ENCODE data around the gene HAPLN3.

HAPLN3 gene

DNA sequence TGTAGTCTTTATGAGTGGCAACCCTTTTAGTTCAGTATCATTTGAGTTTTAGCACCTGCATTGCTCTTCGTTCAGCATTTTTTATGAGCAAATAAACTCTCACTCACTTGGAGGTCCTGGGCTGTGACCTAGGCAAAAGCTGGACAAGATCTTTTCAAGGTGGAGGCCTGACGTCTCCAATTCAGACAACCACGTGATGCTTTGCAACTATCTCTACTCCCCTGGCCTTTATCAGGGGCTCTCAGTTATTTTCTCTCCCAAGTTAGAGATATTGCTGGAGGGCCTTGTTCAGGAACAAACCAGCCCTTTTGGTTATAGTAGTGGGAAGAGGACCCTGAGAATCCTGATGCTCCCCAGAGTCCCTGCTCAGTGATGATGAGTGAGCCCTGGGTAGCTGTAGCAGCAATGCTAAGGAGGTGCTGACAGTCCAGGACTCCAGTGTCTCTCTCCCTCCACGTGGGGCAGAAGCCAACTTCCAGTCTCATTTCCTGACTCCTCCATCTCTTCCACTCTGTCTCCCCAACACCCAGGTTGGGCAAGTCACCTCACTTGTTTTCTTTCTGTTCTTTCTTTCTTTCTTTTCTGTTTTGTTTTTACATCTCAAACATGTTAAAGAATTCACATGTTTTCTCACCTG is 30.4 kb downstream of the HAPLN3 start:
- no peak for DNase-seq (ENCODE audit: low read depth)

DNA sequence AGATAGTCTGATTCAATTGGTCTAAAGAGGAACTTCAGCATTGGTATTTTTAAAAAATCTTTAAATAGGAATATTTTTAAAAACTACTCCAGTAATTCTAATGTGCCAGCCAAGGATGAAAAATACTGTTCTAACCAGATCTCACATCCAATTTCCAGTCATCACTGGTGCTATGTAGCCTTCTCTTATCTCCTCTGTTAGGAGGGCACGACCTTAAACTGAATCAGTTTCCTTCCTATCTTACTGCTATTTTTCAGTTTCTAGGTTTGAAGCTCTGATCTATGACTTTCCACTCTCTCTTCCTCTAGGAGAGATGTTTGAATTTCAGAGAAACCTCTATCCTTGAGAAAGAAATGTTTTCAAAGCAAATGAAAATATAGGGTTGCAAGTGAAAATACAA is 31.9 kb downstream of the HAPLN3 start:
- DNase-seq (ENCODE audit: low read depth), result no peak

DNA sequence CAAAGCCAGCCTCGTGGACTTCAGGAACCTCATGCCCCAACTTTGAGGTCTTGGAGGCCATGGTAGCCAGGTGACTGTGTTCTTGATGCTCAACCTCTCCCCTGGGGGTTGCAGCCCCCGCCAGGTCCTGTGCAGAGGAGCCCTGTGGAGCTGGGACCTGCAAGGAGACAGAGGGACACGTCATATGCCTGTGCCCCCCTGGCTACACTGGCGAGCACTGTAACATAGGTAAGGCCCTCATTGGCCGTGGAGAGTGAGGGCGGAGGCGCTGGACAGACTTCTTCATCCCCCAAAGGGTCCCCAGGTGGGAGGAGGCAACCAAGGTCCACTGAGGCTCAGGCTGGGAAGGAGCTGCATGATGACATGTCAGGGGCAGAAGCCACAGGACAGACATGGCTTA is 35.1 kb downstream of the HAPLN3 start:
- no peak for DNase-seq (ENCODE audit: low read depth)

DNA sequence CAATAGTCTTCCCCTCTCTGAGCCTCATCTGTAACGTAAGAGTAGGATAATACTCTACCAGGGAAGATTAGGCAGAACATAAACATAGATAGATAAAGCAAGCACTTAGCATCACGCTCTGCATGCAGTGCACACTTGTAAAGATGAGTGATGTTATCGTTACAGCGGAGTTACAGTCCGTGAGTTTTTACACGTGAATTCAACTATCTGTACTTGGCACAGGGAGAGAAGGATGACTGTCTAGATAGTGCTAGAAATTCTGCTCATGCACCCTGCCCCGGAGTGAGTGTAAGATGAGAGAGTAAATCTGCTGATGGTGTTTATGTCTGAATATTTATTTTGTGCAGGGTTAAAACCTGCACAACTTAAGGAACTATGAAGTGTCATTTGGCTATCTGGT is 35.8 kb downstream of the HAPLN3 start:
- DNase-seq (ENCODE audit: low read depth), result no peak

DNA sequence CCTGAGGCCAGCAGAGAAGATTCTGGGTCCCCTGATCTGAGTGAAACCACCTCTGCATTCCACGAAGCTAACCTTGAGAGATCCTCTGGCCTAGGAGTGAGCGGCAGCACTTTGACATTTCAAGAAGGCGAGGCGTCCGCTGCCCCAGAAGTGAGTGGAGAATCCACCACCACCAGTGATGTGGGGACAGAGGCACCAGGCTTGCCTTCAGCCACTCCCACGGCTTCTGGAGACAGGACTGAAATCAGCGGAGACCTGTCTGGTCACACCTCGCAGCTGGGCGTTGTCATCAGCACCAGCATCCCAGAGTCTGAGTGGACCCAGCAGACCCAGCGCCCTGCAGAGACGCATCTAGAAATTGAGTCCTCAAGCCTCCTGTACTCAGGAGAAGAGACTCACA is 36.4 kb downstream of the HAPLN3 start:
- no peak for DNase-seq (ENCODE audit: low read depth)

DNA sequence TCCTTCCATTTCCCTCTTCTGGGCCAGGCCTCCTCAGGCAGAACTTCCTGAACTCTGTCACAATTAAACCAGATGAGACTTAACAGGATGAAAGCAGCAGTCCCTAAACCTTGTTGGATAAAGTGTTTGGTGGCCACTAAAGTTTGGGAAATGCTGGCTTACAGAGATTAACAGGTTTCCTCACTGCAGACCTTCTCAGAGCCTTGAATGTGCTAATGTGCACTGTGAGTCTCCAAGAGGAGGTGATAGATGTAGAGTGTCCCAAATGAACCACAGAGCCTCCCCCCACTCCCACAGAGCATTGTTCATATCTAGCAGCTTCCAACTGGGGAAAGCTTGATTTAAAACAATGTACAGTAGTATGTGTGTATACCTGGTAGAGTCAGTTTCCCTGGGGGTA is 42.9 kb downstream of the HAPLN3 start:
- no peak for DNase-seq (ENCODE audit: low read depth)

DNA sequence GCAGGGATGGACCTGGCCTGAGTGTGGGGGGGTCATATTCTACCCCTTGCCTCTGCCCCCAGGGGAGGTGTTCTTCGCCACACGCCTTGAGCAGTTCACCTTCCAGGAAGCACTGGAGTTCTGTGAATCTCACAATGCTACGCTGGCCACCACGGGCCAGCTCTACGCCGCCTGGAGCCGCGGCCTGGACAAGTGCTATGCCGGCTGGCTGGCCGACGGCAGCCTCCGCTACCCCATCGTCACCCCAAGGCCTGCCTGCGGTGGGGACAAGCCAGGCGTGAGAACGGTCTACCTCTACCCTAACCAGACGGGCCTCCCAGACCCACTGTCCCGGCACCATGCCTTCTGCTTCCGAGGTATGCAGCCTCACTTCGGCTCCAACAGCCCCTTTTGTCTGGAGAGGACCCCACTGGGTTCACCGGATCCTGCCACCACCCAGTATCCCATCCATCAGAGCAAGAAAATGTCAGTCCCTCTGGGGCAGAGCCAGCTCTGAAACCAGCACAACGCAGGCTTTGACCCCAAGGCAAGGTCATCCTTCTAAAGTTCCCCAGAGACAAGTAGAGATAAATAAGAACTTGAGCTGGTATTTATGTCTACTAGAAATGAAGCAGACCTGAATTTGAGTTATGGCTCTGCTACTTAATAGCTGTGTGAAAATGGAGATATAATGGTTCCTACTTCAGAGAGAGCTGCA is 45.8 kb downstream of the HAPLN3 start:
- no peak for DNase-seq (ENCODE audit: low read depth)

DNA sequence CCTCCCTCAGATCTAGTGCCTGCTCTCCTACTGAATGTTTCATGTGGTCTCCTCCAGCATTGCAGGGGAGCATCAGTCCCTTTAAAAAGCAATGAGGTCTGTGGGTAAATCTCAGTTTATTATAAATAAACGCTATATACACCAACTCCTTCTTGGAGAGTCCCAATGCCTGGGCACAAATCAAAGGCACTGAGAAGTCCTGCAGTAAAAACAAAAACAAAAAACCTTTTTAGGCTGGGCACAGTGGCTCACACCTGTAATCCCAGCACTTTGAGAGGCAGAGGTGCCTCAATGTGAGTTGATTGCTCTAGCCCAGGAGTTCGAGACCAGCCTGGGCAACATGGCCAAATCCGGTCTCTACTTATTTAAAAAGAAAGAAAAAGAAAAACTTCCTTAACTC is 47.1 kb downstream of the HAPLN3 start:
- DNase-seq (ENCODE audit: low read depth), result no peak

DNA sequence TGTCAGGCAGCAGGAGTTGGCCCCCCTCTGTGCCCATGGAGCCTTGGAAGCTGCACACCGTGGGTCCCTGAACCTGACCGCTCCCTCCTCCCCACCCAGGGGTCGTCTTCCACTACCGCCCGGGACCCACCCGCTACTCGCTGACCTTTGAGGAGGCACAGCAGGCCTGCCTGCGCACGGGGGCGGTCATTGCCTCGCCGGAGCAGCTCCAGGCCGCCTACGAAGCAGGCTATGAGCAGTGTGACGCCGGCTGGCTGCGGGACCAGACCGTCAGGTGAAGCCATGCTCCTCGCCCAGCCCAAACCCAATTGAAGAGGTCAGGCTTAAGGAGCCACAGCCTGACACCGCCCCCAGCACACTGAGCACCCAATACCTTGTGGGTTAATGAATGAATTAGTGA is 48.2 kb downstream of the HAPLN3 start:
- no peak for DNase-seq (ENCODE audit: low read depth)

DNA sequence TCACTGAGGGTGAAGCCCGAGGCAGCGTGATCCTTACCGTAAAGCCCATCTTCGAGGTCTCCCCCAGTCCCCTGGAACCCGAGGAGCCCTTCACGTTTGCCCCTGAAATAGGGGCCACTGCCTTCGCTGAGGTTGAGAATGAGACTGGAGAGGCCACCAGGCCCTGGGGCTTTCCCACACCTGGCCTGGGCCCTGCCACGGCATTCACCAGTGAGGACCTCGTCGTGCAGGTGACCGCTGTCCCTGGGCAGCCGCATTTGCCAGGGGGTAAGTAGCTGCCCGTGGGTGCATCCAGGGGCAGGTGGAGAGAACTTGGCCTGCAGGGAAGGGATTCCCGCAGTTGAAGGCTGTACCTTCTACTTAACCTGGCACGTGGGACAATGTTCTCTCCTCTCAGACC is 49.7 kb downstream of the HAPLN3 start:
- DNase-seq (ENCODE audit: low read depth), result no peak

DNA sequence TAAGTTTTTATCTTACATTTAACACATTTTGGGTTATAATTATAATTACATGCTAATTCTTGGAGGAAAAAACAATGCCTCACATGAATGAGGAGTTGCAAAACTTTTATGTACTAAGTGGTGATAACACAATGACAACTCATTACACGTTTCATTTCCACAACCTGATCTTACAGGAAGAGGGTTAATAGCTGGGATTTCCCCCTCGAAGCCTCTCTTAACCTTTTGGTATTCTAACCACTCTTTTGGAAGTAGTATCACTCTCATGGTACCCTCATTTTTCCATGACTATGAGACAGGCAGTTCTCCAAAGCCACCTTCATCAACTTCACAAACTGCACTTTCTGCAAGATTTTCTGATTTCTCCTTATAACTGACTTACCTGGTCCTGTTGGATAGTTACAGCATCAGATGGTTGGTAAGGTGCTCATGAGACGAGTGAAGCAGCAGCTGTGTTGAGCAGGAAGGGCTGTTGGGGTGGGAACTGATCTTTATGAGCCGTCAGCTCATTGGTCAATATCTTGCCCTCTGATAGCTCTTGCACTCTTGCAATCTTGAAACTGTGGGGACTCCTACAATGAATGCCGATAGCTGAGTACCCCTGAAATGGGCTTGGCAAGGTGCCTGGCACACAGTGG is 50.5 kb downstream of the HAPLN3 start:
- no peak for DNase-seq (ENCODE audit: low read depth)

DNA sequence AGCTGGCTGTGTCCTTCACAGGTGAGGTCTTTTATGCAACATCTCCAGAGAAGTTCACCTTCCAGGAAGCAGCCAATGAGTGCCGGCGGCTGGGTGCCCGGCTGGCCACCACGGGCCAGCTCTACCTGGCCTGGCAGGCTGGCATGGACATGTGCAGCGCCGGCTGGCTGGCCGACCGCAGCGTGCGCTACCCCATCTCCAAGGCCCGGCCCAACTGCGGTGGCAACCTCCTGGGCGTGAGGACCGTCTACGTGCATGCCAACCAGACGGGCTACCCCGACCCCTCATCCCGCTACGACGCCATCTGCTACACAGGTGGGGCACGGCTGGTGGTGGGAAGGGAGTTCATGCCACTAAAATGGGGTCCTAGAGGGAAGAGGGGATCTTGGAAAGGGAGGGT is 52.0 kb downstream of the HAPLN3 start:
- DNase-seq (ENCODE audit: low read depth), result no peak

DNA sequence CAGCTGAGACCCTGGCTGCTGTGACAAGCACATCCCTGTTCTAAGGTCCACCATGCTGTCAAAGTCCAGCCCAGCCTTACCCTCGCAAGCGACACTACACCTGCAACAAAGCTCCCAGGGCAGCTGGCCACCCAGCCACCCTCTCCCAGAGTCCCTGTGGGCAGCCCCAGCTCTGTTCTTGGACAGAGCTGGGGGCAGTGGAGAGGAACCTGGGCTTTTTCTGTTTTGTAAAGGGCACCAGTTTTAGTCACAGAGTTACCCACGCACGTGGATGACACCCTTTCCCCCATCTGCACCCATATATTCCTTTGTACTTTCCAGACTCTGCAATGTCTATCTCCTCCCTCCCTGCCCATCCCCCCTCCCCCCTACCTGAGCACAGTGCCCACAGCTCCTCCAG is 53.2 kb downstream of the HAPLN3 start:
- DNase-seq (ENCODE audit: low read depth), result no peak

DNA sequence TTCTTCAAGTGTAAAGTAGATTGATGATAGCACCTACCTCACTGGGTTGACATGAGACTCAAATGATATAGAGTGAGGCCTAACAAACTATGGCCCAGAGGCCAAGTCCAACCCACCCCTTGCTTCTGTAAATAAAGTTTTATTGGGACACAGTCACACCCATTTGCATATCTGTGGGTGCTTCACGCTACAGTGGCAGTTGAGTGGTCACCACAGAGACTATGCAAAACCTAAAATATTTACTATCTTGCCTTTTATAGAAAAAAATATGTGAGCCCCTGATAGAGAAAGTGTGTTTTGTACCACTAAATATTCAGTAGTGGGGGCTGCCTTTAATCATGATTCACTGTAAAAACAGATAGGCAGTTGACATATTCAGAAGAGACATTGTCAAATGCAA is 54.1 kb downstream of the HAPLN3 start:
- no peak for DNase-seq (ENCODE audit: low read depth)

DNA sequence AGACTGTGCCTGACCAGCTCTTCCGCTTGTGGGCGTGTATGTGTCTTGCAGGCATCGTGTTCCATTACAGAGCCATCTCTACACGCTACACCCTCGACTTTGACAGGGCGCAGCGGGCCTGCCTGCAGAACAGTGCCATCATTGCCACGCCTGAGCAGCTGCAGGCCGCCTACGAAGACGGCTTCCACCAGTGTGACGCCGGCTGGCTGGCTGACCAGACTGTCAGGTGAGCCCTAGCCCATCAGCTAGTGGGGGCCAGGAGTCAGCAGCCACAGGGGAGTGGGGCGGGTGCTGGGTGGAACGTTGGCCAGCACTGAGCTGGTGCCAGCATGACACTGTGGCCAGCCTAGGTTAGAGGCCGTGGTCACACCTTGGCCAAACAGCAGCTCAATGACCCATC is 55.4 kb downstream of the HAPLN3 start:
- DNase-seq (ENCODE audit: low read depth), result no peak

DNA sequence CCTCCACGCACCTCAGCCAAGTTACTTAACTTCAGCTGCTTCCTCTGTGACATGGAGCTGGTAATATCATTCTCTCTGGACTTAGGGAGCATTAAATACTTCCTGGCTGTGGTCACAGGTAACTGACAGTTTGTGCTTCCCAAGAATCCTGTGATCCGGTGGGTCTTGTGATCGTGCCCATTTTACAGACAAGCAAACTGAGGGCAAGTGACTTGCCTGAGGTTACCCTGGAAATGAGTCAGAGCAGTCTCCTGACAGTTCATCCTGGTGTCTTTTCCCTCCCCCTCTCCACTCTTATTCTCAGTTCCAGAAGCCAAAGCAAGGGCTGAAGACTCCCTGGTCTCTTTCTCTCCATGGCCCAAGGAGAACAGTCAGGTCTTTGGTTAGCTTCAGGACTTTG is 56.2 kb downstream of the HAPLN3 start:
- no peak for DNase-seq (ENCODE audit: low read depth)

DNA sequence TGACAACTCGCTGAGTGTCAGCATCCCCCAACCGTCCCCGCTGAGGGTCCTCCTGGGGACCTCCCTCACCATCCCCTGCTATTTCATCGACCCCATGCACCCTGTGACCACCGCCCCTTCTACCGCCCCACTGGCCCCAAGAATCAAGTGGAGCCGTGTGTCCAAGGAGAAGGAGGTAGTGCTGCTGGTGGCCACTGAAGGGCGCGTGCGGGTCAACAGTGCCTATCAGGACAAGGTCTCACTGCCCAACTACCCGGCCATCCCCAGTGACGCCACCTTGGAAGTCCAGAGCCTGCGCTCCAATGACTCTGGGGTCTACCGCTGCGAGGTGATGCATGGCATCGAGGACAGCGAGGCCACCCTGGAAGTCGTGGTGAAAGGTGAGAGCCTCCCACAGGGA is 56.7 kb downstream of the HAPLN3 start:
- DNase-seq (ENCODE audit: low read depth), result no peak

DNA sequence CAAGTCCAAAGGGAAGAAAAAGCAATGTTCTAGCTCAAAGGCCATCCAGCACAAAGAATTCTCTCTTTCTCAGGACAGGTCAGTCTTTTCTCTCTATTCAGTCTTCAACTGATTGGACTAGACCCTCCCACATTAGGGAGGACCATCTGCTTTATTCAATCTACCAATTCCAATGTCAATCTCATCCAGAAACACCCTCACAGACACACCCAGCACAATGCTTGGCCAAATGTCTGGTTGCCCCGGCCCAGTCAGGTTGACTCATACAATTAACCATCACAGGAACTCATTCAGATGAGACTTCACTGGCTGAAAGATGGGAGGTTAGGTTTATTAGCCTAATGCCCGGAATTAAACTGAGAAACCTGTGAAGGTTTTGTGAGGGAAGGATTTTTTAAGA is 59.7 kb downstream of the HAPLN3 start:
- no peak for DNase-seq (ENCODE audit: low read depth)

DNA sequence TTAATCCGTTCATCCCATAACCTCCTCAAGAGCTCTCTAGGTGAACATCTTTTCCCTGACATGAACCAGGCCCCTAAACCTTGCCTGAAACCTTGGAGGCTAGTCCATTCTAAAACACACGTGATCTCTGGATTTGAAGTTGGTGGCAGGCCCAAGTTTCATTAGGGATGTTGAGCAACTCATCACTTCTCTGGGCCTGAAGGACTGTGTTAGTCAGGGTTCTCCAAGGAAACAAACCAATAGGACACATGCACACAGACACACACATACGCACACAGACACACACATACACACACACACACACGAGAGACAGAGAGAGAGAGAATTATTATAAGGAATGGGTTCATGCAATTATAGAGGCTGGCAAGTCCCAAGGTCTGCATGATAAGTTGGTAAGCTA is 60.2 kb downstream of the HAPLN3 start:
- no peak for DNase-seq (ENCODE audit: low read depth)

DNA sequence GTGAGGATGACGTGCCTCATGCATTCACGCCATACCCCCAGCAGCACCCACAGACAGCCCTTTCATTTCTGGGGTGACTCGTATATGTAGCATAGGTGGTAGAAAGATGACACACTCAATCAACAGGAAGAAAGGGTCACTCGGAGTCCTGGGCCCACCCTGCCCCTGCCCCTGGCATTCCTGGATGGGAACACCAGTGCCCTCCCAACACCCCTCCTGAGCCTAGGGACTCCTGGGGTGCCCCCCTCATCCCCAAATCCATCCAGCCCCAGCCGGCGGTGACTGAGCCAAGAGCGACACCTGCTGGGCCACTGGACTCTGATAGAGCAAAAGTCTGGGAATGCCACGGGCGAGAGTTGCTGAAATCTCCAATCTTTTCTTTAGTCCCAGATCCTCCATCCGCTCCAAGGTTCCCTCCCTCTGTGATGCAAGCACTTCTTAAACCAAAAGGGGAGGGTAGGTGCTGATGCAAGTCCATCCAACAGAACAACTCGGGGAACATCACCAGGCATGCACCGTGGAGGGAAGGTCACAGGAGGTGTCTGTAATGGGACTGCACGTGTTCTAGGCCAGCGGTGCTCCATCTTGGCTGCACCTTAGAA is 61.0 kb downstream of the HAPLN3 start:
- no peak for DNase-seq (ENCODE audit: low read depth)

DNA sequence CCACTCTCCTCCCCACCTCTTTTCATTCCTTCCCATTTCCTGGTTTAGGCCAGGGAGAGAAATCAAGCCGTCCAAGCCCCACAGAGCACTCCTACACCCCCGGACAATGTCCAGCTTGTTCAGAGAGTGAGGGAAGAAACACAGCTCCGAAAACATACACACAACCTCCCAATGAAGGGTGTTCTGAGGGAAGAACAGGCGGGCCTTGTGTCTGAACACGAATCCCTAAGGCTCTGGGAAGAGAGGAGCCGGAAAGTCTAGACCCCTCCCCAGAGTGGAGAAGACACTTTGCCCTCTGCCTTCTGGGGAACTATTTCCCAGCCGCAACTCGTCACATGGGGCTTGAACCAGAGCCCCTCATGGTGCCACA is 61.6 kb downstream of the HAPLN3 start:
- no peak for DNase-seq (ENCODE audit: low read depth)

DNA sequence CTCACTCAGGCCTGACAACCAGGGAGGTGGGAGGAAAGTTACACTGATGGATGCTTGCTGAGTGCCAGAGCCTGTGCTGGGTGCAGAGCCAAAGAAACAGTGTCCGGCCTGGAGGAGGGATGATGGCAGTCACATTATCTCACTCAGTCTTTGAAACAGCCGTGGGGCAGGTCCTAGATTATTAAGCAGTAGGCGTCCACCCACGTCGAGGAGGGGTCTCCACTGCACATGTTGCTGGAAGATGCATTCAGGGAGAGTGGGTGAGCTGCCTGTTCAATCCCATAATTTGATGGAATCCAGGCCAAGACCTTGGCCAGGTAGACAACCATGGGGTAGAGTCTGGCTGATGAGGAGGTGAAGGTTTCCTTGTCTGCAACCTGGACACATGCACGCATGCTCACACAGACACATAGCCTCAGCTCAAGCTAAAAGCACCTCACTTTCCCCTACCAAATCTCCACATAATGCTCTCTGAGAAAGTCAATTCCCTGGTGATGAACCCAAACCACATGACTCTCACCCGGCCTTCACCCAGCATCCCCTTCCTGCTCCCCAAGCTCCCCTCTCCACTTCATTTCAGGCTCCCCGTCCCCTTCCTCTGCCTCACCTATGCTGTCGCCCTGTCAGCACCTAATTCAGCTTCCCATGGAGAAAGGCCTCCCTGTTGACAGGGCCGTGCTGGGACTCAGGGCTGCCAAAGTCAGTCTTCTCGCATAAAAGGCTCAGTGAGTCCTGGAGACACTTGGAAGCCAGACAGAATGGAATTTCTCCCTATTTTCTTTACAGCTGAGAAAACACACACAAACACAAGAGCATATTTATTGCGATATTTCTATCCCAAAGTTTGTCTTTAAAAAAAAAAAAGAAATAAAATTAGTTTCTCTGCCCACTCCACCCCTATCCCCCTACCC is 62.3 kb downstream of the HAPLN3 start:
- no peak for DNase-seq (ENCODE audit: low read depth)
